ENCODE measurements around the gene DDX1. TPM values are rescaled to one million over a fixed set of nuclear protein-coding genes. Genes with fewer than 3 reads are reported as not detected.

The DDX1 gene
- polyA plus RNA-seq, 1 donor = 116 TPM

DNA sequence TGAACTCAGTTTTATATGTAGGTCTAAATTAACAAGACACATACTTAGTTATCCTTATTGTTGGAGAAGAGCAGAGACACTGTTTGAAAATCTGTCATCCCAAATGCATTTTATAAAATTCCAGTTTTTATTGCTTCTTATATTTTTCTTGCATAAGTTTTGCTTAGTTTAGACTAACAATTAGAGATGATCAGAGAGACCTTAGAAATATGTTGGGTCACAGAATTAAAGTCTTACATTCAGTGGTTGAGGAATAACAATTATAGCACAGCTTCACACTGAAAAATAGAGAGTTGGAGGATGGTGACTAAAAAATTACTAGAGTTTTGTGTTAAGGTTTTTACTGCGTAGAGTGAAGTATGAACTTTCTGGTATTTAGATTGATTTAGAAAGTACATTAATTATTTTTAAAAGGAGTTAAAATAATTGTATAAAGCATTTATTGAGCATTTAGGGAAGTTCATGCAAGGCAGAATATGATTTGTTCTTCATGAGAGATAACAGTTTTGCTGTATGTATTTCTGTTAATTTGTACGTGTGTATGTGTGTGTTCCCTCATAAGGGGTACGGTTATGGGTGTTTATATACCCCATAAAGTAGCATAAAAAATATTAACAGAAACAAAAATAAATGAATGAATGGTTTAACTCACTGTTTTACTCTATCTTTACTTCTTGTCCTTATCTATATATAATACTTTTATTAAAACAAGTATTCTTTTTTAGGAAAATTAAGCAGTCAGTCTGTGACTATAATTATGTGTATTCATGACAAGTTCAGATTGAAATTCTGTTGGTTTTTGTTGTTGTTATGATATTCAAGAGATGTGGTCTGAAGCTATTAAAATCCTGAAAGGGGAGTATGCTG, 31.2 kb downstream of the DDX1 start:
- 100% methylated on average over 2 of the region's 3 CpGs for WGBS (ENCODE audit: insufficient coverage, low lambda C conversion rate)
- no peaks in the 10 kb centered on the region for H3K4me1 ChIP-seq (ENCODE audit: control insufficient read depth, insufficient read depth, low read length)
- H3K9me3 ChIP-seq (ENCODE audit: control insufficient read depth, low read depth, low read length) = no peaks in the 10 kb centered on the region

DNA sequence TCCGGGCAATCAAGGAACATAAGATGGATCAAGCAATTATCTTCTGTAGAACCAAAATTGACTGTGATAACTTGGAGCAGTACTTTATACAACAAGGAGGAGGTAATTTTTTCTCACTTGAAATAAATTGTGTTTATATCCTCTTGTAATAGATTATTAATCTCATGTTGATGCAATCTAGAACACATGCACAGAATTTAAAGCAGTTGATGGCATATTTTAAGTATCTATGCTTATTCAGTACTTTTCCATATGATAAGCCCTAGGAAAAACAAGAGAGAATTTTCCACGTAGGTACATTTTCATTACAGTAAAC, 31.8 kb downstream of the DDX1 start:
- H3K36me3 ChIP-seq (ENCODE audit: control insufficient read depth, insufficient read depth, low read length) = peaks cover 58% of the 10 kb centered on the region

More for the DNA sequence above, 31.2 kb downstream of the DDX1 start:
- DNase-seq = no peak
- Histone ChIP-seq H3K36me3 (ENCODE audit: control insufficient read depth, insufficient read depth, low read length) (peaks cover 62% of the 10 kb centered on the region), H3K27ac (ENCODE audit: low read length) (no peak overlapping the region), H3K4me3 (ENCODE audit: low read length) (no peak overlapping the region), H3K27me3 (ENCODE audit: control insufficient read depth, insufficient read depth, low read length) (no peaks in the 10 kb centered on the region)

DNA sequence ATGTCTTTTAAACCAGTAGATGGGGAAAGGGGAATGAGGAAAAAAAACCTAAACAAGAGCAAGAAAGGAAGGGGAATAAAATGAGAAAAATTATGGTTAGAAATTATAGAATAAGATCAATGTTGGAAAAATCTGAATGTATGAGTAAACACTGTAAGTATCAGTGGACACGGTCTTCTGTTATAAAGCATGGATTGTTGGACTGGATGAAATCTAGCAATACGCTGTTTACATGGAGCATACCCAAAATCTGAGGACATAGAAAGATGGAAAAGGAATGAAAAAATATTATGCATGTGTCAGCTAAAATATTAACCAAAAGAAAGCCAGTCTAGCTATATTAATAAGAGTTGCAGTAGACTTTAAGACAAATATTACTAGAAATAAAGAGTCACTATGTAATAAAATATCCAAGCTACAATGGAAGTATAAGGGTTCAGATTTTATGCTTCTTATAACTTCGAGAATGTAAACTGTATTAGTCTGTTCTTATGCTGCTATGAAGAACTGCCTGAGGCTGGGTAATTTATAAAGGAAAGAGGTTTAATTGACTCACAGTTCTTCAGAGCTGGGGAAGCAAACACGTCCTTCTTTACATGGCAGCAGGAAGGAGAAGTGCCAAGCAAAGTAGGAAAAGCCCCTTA, 32.4 kb downstream of the DDX1 start:
- H3K27me3 ChIP-seq (ENCODE audit: control insufficient read depth, insufficient read depth, low read length) = no peaks in the 10 kb centered on the region
- no peak overlapping the region for H3K27ac ChIP-seq (ENCODE audit: low read length)
- H3K9me3 ChIP-seq (ENCODE audit: control insufficient read depth, low read depth, low read length) = no peaks in the 10 kb centered on the region
- WGBS (ENCODE audit: insufficient coverage, low lambda C conversion rate) = 83% methylated on average over 3 of the region's 4 CpGs
- H3K36me3 ChIP-seq (ENCODE audit: control insufficient read depth, insufficient read depth, low read length) = peaks cover 55% of the 10 kb centered on the region
- H3K4me3 ChIP-seq (ENCODE audit: low read length) = no peak overlapping the region
- H3K4me1 ChIP-seq (ENCODE audit: control insufficient read depth, insufficient read depth, low read length) = no peaks in the 10 kb centered on the region
- DNase-seq = no peak

More for the DNA sequence above, 31.8 kb downstream of the DDX1 start:
- 86% methylated on average over 1 of the region's 2 CpGs for WGBS (ENCODE audit: insufficient coverage, low lambda C conversion rate)
- Histone ChIP-seq H3K9me3 (ENCODE audit: control insufficient read depth, low read depth, low read length) (no peaks in the 10 kb centered on the region), H3K27me3 (ENCODE audit: control insufficient read depth, insufficient read depth, low read length) (no peaks in the 10 kb centered on the region), H3K4me1 (ENCODE audit: control insufficient read depth, insufficient read depth, low read length) (no peaks in the 10 kb centered on the region), H3K27ac (ENCODE audit: low read length) (no peak overlapping the region), H3K4me3 (ENCODE audit: low read length) (no peak overlapping the region)
- DNase-seq = no peak

DNA sequence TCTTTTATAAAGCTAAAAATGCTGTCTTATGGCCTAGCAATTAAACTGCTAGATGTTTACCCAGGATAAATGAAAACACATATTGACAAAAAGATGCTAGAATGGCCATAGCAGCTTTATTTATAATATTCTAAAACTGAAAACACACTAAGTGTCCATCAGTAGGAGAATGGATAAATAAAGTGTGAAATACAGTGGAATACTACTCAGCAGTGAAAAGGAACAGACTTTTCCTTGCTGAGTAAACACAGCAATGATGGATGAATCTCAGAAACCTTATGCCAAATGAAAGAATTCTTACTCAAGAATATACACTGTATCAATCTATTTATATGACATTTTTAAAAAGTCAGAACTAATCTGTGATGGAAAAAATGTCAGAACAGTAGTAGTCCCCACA, 33.2 kb downstream of the DDX1 start:
- Histone ChIP-seq H3K9me3 (ENCODE audit: control insufficient read depth, low read depth, low read length) (no peaks in the 10 kb centered on the region), H3K4me3 (ENCODE audit: low read length) (no peak overlapping the region), H3K36me3 (ENCODE audit: control insufficient read depth, insufficient read depth, low read length) (peaks cover 50% of the 10 kb centered on the region), H3K4me1 (ENCODE audit: control insufficient read depth, insufficient read depth, low read length) (no peaks in the 10 kb centered on the region), H3K27ac (ENCODE audit: low read length) (no peak overlapping the region), H3K27me3 (ENCODE audit: control insufficient read depth, insufficient read depth, low read length) (no peaks in the 10 kb centered on the region)
- no peak for DNase-seq

GRCh38 chr2:15625344-15626036, 33.8 kb downstream of the DDX1 start:
- no peaks in the 10 kb centered on the region for H3K9me3 ChIP-seq (ENCODE audit: control insufficient read depth, low read depth, low read length)
- 92% methylated on average over 3 of the region's 3 CpGs for WGBS (ENCODE audit: insufficient coverage, low lambda C conversion rate)
- H3K36me3 ChIP-seq (ENCODE audit: control insufficient read depth, insufficient read depth, low read length) = peaks cover 48% of the 10 kb centered on the region
- H3K27me3 ChIP-seq (ENCODE audit: control insufficient read depth, insufficient read depth, low read length) = no peaks in the 10 kb centered on the region
- no peak overlapping the region for H3K27ac ChIP-seq (ENCODE audit: low read length)
- no peaks in the 10 kb centered on the region for H3K4me1 ChIP-seq (ENCODE audit: control insufficient read depth, insufficient read depth, low read length)
- H3K4me3 ChIP-seq (ENCODE audit: low read length) = no peak overlapping the region
- no peak for DNase-seq

DNA sequence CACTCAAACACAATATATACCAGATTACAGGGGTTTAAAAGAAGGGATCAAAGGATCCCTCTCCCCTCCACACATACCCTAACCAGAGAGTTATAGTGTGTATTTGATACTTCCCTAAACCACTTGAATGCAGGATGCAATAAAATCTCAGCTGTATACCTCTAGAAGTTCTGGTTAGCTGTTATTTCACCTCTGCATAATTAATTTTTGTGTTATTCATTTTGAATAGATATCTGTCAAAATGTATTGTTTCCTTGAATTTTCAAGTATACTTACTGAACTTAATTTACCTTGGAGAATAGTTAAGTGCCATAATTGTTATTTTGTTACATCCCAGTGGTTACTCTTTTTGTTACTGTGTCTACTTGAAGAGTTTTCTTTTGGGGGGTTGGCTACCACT, 34.5 kb downstream of the DDX1 start:
- DNase-seq = no peak
- Histone ChIP-seq H3K4me3 (ENCODE audit: low read length) (no peak overlapping the region), H3K4me1 (ENCODE audit: control insufficient read depth, insufficient read depth, low read length) (peaks cover 2% of the 10 kb centered on the region), H3K27me3 (ENCODE audit: control insufficient read depth, insufficient read depth, low read length) (no peaks in the 10 kb centered on the region), H3K36me3 (ENCODE audit: control insufficient read depth, insufficient read depth, low read length) (peaks cover 51% of the 10 kb centered on the region), H3K9me3 (ENCODE audit: control insufficient read depth, low read depth, low read length) (no peaks in the 10 kb centered on the region), H3K27ac (ENCODE audit: low read length) (no peak overlapping the region)

DNA sequence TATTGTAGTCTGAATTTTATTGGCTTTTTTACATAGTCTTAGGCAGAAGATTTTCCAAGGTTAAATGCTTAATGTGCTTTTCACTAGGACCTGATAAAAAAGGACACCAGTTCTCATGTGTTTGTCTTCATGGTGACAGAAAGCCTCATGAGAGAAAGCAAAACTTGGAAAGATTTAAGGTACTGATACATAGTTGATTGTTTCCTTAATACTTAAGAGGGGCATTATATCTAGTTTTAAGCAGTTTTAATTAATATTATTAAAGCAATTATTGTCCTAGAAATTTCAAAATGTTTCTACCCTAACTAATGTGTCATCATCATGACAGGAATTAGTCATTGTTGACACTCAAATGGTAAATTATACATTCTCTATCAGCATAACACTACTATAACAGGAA, 35.3 kb downstream of the DDX1 start:
- no peaks in the 10 kb centered on the region for H3K9me3 ChIP-seq (ENCODE audit: control insufficient read depth, low read depth, low read length)
- peaks cover 53% of the 10 kb centered on the region for H3K36me3 ChIP-seq (ENCODE audit: control insufficient read depth, insufficient read depth, low read length)
- no peak overlapping the region for H3K4me3 ChIP-seq (ENCODE audit: low read length)
- peaks cover 2% of the 10 kb centered on the region for H3K4me1 ChIP-seq (ENCODE audit: control insufficient read depth, insufficient read depth, low read length)
- no peaks in the 10 kb centered on the region for H3K27me3 ChIP-seq (ENCODE audit: control insufficient read depth, insufficient read depth, low read length)
- DNase-seq = no peak
- H3K27ac ChIP-seq (ENCODE audit: low read length) = no peak overlapping the region

DNA sequence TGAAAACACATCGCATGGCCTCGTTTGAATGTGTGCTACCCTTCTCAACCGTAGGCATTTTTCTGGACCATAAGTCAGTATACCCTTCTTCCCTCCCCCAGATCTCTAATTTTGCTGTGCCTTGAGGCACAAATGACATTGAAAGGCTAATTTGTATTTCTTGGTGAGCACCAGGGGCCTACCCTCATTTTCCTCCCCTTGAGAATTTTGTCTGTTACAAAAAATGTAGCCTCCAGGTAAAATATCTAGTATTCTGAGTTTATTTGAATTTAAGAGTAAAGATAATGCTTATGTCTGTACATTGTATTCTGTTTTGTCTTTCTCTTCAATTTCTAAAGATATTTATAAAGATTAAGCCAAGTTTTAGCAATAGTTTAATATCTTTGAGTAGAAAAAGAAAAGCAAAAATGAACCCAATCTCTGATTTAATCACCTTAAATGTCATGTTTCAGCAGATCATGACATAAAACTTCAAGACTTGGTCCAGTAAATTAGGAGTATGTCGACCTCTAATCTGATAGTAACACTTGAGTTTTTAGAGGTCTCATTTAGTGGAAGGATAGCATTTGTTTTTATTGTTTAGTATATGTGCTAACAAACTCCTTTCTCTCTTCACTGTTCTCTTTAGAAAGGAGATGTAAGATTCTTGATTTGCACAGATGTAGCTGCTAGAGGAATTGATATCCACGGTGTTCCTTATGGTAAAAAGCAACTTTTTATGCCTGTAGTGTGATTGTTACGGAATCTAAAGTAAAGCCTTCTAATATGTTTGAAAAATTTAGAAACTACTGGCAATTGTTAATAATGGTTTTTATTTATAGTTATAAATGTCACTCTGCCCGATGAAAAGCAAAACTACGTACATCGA, 36.4 kb downstream of the DDX1 start:
- H3K27me3 ChIP-seq (ENCODE audit: control insufficient read depth, insufficient read depth, low read length) = no peaks in the 10 kb centered on the region
- DNase-seq = no peak
- no peaks in the 10 kb centered on the region for H3K9me3 ChIP-seq (ENCODE audit: control insufficient read depth, low read depth, low read length)
- peaks cover 2% of the 10 kb centered on the region for H3K4me1 ChIP-seq (ENCODE audit: control insufficient read depth, insufficient read depth, low read length)
- WGBS (ENCODE audit: insufficient coverage, low lambda C conversion rate) = 100% methylated on average over 2 of the region's 9 CpGs
- no peak overlapping the region for H3K4me3 ChIP-seq (ENCODE audit: low read length)
- peaks cover 57% of the 10 kb centered on the region for H3K36me3 ChIP-seq (ENCODE audit: control insufficient read depth, insufficient read depth, low read length)
- H3K27ac ChIP-seq (ENCODE audit: low read length) = no peak overlapping the region

- H3K27ac ChIP-seq (ENCODE audit: low read length) = no peak overlapping the region
These were observed 37.5 kb downstream of the DDX1 start for GRCh38 chr2:15628899-15629855.

More at GRCh38 chr2:15628899-15629855, 37.5 kb downstream of the DDX1 start:
- Histone ChIP-seq H3K4me3 (ENCODE audit: low read length) (no peak overlapping the region), H3K9me3 (ENCODE audit: control insufficient read depth, low read depth, low read length) (no peaks in the 10 kb centered on the region), H3K4me1 (ENCODE audit: control insufficient read depth, insufficient read depth, low read length) (peaks cover 3% of the 10 kb centered on the region), H3K27me3 (ENCODE audit: control insufficient read depth, insufficient read depth, low read length) (no peaks in the 10 kb centered on the region), H3K36me3 (ENCODE audit: control insufficient read depth, insufficient read depth, low read length) (peaks cover 55% of the 10 kb centered on the region)
- WGBS (ENCODE audit: insufficient coverage, low lambda C conversion rate) = 100% methylated on average over 2 of the region's 5 CpGs
- DNase-seq = no peak
